Left lung (tissue), 10 donors: ENCODE results near the gene MAGI1. TPM values are rescaled to one million over a fixed set of nuclear protein-coding genes. Genes with fewer than 3 reads are reported as not detected.

Experiments
- ATAC-seq: fragments of 200-7000 bp; cut with Tn5 transposase; one replicate; pipeline ENCODE4 v1.9.1; 2020; ENCODE audit warnings: moderate library complexity
- DNase-seq, 4 donors: peaks; one replicate each; pipeline ENCODE4 v3.0.0-alpha.2; 2013 to 2020
- H3K27ac ChIP-seq, 2 donors: fragments of 200-600 bp; sonication (generic) in 1 of 2; one replicate each; pipeline versions ENCODE4 v1.5.0 to v1.8.0; 2020 to 2021
- H3K27me3 ChIP-seq, 2 donors: fragments of 200-600 bp; sonication (generic) in 1 of 2; one replicate each; pipeline versions ENCODE4 v1.5.0 to v1.8.0; 2020 to 2021
- H3K36me3 ChIP-seq, 2 donors: fragments of 200-600 bp; sonication (generic) in 1 of 2; one replicate each; pipeline versions ENCODE4 v1.5.0 to v1.8.0; 2020 to 2021
- H3K4me1 ChIP-seq, 2 donors: fragments of 200-600 bp; one replicate each; pipeline ENCODE4 v1.8.0; 2021
- H3K4me3 ChIP-seq, 2 donors: fragments of 200-600 bp; sonication (generic) in 1 of 2; one replicate each; pipeline versions ENCODE4 v1.5.0 to v1.8.0; 2020 to 2021; ENCODE audit warnings: mild to moderate bottlenecking in 1 of 2
- H3K9me3 ChIP-seq, 2 donors: fragments of 200-600 bp; sonication (generic) in 1 of 2; one replicate each; pipeline versions ENCODE4 v1.5.0 to v1.8.0; 2020 to 2021
- intact Hi-C, 2 donors: fragments of 100-400 bp; cut with DNase I; formaldehyde crosslinking; loops; one replicate each; pipeline versions ENCODE4 v1.11.2 to v1.14.2; 2022
- polyA plus RNA-seq, 6 donors: library from polyadenylated mRNA; unstranded; fragments of 120-200 nt; gene quantifications; one replicate each; pipeline ENCODE4 v1.2.1, GENCODE V29; 2013; ENCODE audit not compliant: insufficient read length in 6 of 6
- total RNA-seq, 2 donors: library from RNA; stranded (reverse); fragmentation: NEBNext Ultra II Directional; extraction: Animal tissue kit (Norgen Biotek cat#: 25700); gene quantifications; one replicate each; pipeline ENCODE4 v1.2.1, GENCODE V29; 2021
- TF ChIP-seq, protein P1 (sequence below), 2 donors: fragments of 200-600 bp; sonication (generic) in 1 of 2; IDR thresholded peaks; one replicate each; pipeline versions ENCODE4 v1.5.0 to v1.8.0; 2021; ENCODE audit warnings: antibody characterized with exemption in 2 of 2
- donor health status: DM: no; HTN: yes; CAD: no.
- donor health status: DM: no; HTN: no; CAD: no.

Gene MAGI1
- total and polyA plus RNA-seq, 8 donors, result 25.4 to 32.0 (median 28.7) TPM

DNA sequence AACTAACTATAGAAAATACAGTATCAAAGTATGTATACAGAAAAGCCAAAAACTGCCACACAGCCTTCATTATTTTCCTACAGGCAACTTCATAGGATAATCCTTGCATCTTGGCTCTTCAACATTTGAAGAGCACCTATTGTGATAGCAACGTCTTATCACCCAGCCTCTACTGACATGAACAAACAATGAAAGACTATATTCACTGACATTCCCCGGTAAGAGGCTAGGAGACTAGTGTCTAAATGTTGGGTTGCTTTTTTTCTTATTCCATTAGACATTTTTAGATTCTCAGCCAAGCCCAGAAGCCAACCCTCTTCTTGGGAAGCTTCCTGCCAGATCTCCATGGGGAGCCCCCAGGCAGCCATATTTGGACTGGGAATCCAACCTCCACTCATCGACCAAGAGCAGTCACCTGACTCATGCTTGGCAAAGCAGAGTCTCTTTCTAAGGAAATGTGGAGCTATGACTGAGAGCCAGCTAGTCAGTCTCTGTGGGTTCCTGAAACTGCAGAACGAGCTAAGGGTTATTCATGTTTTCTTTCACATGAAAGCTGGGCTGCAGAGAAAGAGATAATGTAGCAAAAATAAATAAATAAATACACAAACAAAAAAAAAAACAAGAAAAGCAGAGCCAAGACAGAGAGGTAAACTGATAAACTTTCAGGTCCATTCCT is 227.5 kb downstream of the MAGI1 start:
- Histone ChIP-seq H3K9me3 (no peaks in the 10 kb centered on the region), H3K4me1 (no peaks in the 10 kb centered on the region), H3K27me3 (no peaks in the 10 kb centered on the region), H3K36me3 (no peaks in the 10 kb centered on the region), H3K27ac (no peak overlapping the region), H3K4me3 (no peak overlapping the region)
- DNase-seq (no peak), ATAC-seq (no peak)
- intact Hi-C loops, result no loop called here
- TF ChIP-seq, protein P1, sequence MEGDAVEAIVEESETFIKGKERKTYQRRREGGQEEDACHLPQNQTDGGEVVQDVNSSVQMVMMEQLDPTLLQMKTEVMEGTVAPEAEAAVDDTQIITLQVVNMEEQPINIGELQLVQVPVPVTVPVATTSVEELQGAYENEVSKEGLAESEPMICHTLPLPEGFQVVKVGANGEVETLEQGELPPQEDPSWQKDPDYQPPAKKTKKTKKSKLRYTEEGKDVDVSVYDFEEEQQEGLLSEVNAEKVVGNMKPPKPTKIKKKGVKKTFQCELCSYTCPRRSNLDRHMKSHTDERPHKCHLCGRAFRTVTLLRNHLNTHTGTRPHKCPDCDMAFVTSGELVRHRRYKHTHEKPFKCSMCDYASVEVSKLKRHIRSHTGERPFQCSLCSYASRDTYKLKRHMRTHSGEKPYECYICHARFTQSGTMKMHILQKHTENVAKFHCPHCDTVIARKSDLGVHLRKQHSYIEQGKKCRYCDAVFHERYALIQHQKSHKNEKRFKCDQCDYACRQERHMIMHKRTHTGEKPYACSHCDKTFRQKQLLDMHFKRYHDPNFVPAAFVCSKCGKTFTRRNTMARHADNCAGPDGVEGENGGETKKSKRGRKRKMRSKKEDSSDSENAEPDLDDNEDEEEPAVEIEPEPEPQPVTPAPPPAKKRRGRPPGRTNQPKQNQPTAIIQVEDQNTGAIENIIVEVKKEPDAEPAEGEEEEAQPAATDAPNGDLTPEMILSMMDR (IDR thresholded peaks at IDR 0.05), result no peak

DNA sequence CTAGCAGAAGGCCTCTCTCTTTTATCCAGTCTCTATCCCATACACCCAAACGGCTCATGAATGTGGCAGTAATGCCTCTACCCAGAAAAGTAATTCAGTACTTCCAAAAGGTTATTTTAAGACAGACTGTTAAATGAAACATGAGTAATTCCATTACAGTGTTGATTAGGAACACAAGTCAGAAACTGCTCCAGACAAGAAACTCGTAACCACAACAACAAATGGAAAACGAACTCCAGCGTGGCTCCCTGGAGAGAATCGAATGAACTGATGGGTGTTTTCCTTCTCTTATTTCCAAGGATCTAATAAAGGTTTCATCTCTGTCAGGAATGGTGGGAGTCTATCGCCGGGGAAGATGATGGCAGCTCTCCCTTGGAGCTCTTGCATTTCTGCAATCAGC is 228.4 kb downstream of the MAGI1 start:
- no peak overlapping the region for H3K27ac ChIP-seq
- no peak for ATAC-seq
- intact Hi-C loops, result no loop called here

DNA sequence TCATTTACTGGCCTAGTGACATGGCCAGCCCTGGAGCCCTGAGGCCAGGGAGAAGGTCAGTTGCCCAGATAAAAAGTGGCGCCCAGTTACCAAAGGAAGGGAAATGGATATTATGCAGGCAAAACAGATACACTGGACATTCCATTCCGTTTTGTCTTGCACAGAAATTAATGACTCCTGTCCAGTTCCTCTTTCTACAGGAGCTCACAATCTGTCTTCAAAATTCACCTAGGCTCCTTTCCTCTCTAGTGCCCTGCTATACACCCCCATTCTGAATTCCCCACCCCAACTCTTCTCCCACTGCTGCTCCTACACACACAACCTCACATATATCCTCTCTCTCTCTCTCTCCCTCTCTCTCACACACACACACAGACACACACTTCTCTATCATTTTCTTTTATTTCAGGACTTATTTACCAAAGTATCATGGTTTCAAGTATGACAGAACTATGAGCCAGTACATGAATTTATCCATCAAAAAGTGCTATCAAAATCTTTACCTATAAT is 229.0 kb downstream of the MAGI1 start:
- TF ChIP-seq, protein P1 (IDR thresholded peaks at IDR 0.05), result no peak
- H3K27ac ChIP-seq, result no peak overlapping the region
- no peak overlapping the region for H3K4me3 ChIP-seq
- H3K4me1 ChIP-seq, result no peaks in the 10 kb centered on the region
- DNase-seq (no peak), ATAC-seq (no peak)
- H3K36me3 ChIP-seq, result no peaks in the 10 kb centered on the region
- no peaks in the 10 kb centered on the region for H3K27me3 ChIP-seq
- intact Hi-C loops, result no loop called here
- H3K9me3 ChIP-seq, result peaks cover 0 to 6% of the 10 kb centered on the region in 2 donors

More for the DNA sequence above, 228.4 kb downstream of the MAGI1 start:
- Histone ChIP-seq H3K36me3 (no peaks in the 10 kb centered on the region), H3K4me1 (no peaks in the 10 kb centered on the region), H3K27me3 (no peaks in the 10 kb centered on the region), H3K9me3 (peaks cover 0 to 5% of the 10 kb centered on the region in 2 donors), H3K4me3 (no peak overlapping the region)
- TF ChIP-seq, protein P1 (IDR thresholded peaks at IDR 0.05), result no peak
- DNase-seq, result no peak

DNA sequence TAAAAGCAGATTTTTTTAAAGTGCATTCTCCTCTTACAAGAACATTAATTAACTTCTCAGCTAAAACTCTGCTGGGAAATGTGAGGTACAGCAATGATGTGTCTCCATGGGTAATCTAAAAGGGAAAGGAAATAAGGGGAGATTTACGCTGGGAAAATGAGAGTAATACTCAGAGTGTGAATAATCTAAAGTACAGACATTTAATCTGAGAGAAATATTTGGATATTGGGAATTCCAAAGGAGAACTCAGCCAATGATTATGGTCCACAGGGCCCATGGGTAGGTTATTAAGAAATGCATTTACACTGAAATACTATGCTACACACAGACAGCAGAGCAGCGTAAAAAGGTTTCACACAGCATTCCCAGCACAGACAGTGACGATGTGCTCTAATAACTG is 229.9 kb downstream of the MAGI1 start:
- TF ChIP-seq, protein P1 (IDR thresholded peaks at IDR 0.05), result no peak
- Histone ChIP-seq H3K4me3 (no peak overlapping the region), H3K4me1 (no peaks in the 10 kb centered on the region), H3K36me3 (no peaks in the 10 kb centered on the region), H3K27me3 (no peaks in the 10 kb centered on the region), H3K9me3 (peaks cover 0 to 6% of the 10 kb centered on the region in 2 donors), H3K27ac (no peak overlapping the region)
- ATAC-seq, result no peak
- DNase-seq, result no peak
- intact Hi-C loops, result no loop called here

DNA sequence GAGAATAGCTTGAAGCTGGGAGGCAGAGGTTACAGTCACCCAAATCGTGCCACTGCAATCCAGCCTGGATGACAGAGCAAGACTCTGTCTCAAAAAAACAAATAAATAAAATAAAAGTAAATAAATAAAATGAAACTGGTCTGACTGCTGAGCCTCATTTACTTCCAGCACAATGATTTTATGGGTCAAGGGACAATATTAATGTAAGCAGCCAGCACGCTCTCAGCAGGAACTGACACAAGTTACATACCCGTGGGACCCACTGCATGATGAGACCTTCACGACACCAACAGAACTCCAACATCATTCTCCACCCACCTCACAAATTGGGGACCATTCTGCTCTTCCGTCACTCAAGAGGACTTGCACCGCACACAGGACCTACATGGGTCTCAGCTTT is 230.3 kb downstream of the MAGI1 start:
- ATAC-seq (no peak), DNase-seq (no peak)
- Histone ChIP-seq H3K4me3 (no peak overlapping the region), H3K27ac (no peak overlapping the region), H3K9me3 (peaks cover 0 to 6% of the 10 kb centered on the region in 2 donors), H3K36me3 (no peaks in the 10 kb centered on the region), H3K27me3 (no peaks in the 10 kb centered on the region), H3K4me1 (no peaks in the 10 kb centered on the region)
- TF ChIP-seq, protein P1 (IDR thresholded peaks at IDR 0.05), result no peak
- intact Hi-C loops, result no loop called here
